Neural progenitor cell (in vitro differentiated cells): ENCODE data around the gene ANKRD7. TPM values are rescaled to one million over a fixed set of nuclear protein-coding genes. Genes with fewer than 3 reads are reported as not detected.

Source experiments
- DNase-seq: peaks from one replicate; pipeline ENCODE4 v3.0.0-alpha.2; 2016; ENCODE audit warnings: low spot score
- H2AFZ ChIP-seq: fragments of 200-600 bp; sonication (generic); replicated peaks from 2 replicates; pipeline ENCODE4 v1.6.1; 2016; ENCODE audit warnings: antibody characterized with exemption
- H3F3A ChIP-seq: fragments of 200-600 bp; sonication (generic); 2 replicates; pipeline ENCODE4 v1.6.1; 2016; ENCODE audit warnings: antibody characterized with exemption, low read depth
- H3K27ac ChIP-seq: fragments of 200-600 bp; sonication (generic); 2 replicates; pipeline ENCODE4 v1.5.1; 2016; ENCODE audit warnings: mild to moderate bottlenecking
- H3K27me3 ChIP-seq: fragments of 200-600 bp; sonication (generic); 2 replicates; pipeline ENCODE4 v1.6.1; 2016; ENCODE audit warnings: mild to moderate bottlenecking, moderate library complexity
- H3K36me3 ChIP-seq: fragments of 200-600 bp; sonication (generic); 2 replicates; pipeline ENCODE4 v1.5.1; 2016
- H3K4me1 ChIP-seq: fragments of 200-600 bp; sonication (generic); 2 replicates; pipeline ENCODE4 v1.6.1; 2016; ENCODE audit warnings: mixed run types
- H3K4me2 ChIP-seq: fragments of 200-600 bp; sonication (generic); 2 replicates; pipeline ENCODE4 v1.6.1; 2016
- H3K4me3 ChIP-seq: fragments of 200-600 bp; sonication (generic); 2 replicates; pipeline ENCODE4 v1.5.1; 2016
- H3K79me2 ChIP-seq: fragments of 200-600 bp; sonication (generic); 2 replicates; pipeline ENCODE4 v1.6.1; 2016; ENCODE audit warnings: low read depth
- H3K9ac ChIP-seq: fragments of 200-600 bp; sonication (generic); 2 replicates; pipeline ENCODE4 v1.6.1; 2016
- H3K9me3 ChIP-seq: fragments of 200-600 bp; sonication (generic); 2 replicates; pipeline ENCODE4 v1.5.1; 2016; ENCODE audit warnings: low read depth
- H4K20me1 ChIP-seq: fragments of 200-600 bp; sonication (generic); 2 replicates; pipeline ENCODE4 v1.6.1; 2016; ENCODE audit warnings: low read depth
- H3K27ac Mint-ChIP-seq: 3 replicates; pipeline ENCODE4 v1.8.0; 2021; ENCODE audit warnings: mixed read lengths
- H3K27me3 Mint-ChIP-seq: 2 replicates; pipeline ENCODE4 v1.8.0; 2022; ENCODE audit warnings: low read depth, mild to moderate bottlenecking, inconsistent platforms, moderate library complexity, mixed read lengths; ENCODE audit not compliant: insufficient read depth
- H3K36me3 Mint-ChIP-seq: 3 replicates; pipeline ENCODE4 v1.8.0; 2021; ENCODE audit warnings: mixed read lengths
- H3K4me1 Mint-ChIP-seq: 3 replicates; pipeline ENCODE4 v1.8.0; 2021; ENCODE audit warnings: mixed read lengths
- H3K4me3 Mint-ChIP-seq: 3 replicates; pipeline ENCODE4 v1.8.0; 2021; ENCODE audit warnings: mild to moderate bottlenecking, moderate library complexity, mixed read lengths
- H3K9me3 Mint-ChIP-seq: 3 replicates; pipeline ENCODE4 v1.8.0; 2020; ENCODE audit warnings: mixed read lengths
- CTCF ChIP-seq: fragments of 200-600 bp; sonication (generic); IDR thresholded peaks from 2 replicates; pipeline ENCODE4 v1.5.1; 2017; ENCODE audit warnings: antibody characterized with exemption, mild to moderate bottlenecking
- EZH2 ChIP-seq: fragments of 200-600 bp; sonication (generic); IDR thresholded peaks from 2 replicates; pipeline ENCODE4 v1.6.1; 2017; ENCODE audit warnings: antibody characterized with exemption, mild to moderate bottlenecking, moderate library complexity
- EZH2phosphoT487 ChIP-seq: fragments of 200-600 bp; sonication (generic); IDR thresholded peaks from 2 replicates; pipeline ENCODE4 v1.6.1; 2017; ENCODE audit warnings: antibody characterized with exemption
- total RNA-seq: library from RNA; depleted of rRNA; stranded (reverse); fragments of >200 nt; gene quantifications from 2 replicates; pipeline ENCODE4 v1.2.3, GENCODE V29; 2015; ENCODE audit warnings: low replicate concordance

Gene ANKRD7
- total RNA-seq, 1 donor from 2014 or later: not detected

DNA sequence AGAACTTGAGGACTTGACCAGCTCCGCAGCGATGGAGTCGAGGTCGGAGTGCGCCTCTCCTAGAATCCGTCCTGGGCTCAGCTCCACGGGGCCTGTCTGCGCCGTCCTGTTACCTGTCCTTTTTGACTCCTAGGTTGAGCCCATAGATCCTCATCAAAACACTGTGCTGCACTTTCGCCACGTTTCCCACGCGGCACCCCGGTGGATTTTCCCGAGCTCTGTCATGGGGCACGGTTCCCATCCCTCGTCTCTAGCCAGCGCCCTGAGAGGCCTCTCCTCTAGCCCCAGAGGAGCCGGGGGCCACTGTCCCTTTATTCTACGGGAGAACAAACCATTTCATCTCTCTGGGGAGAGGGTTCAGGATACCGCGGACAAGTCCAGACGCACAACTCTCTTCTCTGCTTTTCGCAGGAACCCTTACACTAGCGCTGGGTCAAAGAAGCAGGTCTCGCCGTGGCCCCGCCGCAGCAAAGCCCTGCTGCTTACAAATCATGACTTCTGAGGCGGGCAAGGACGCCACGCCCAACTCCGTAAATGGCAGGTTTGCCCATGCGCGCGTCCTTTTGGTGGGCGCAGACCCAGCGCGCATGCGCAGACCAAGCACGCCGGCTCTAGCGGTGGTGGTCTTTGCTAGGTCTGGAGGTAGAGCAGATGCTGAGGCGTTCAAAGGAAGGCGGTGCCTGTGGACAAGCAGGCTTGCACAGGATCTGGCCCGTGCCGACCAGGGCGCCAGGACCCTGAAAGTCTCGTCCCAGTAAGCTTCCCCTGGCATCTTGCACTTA, 10.3 kb upstream of the ANKRD7 start:
- Histone ChIP-seq H3K4me3 (no peak overlapping the region), H3K79me2 (no peaks in the 10 kb centered on the region), H3K27me3 (no peaks in the 10 kb centered on the region), H3K4me2 (no peak overlapping the region), H4K20me1 (no peaks in the 10 kb centered on the region), H3K4me1 (no peaks in the 10 kb centered on the region), H3K9me3 (no peaks in the 10 kb centered on the region), H3K9ac (no peak overlapping the region), H2AFZ (no peak overlapping the region), H3K27ac (no peak overlapping the region), H3F3A (no peaks in the 10 kb centered on the region), H3K36me3 (no peaks in the 10 kb centered on the region)
- Mint-ChIP-seq H3K27ac (no peak overlapping the region), H3K36me3 (no peaks in the 10 kb centered on the region), H3K9me3 (peaks cover 2% of the 10 kb centered on the region), H3K4me1 (no peaks in the 10 kb centered on the region), H3K27me3 (no peaks in the 10 kb centered on the region), H3K4me3 (no peak overlapping the region)
- no peak for DNase-seq
- TF ChIP-seq CTCF (no peak), EZH2 (no peak), EZH2phosphoT487 (no peak)

GRCh38 chr7:118214833-118215182, 9.7 kb upstream of the ANKRD7 start:
- Histone ChIP-seq H3K4me3 (no peak overlapping the region), H2AFZ (no peak overlapping the region), H4K20me1 (no peaks in the 10 kb centered on the region), H3K4me1 (no peaks in the 10 kb centered on the region), H3K9me3 (no peaks in the 10 kb centered on the region), H3K4me2 (no peak overlapping the region), H3F3A (no peaks in the 10 kb centered on the region), H3K79me2 (no peaks in the 10 kb centered on the region), H3K9ac (no peak overlapping the region), H3K27ac (no peak overlapping the region), H3K27me3 (no peaks in the 10 kb centered on the region), H3K36me3 (no peaks in the 10 kb centered on the region)
- Mint-ChIP-seq H3K27me3 (no peaks in the 10 kb centered on the region), H3K36me3 (no peaks in the 10 kb centered on the region), H3K27ac (no peak overlapping the region), H3K9me3 (peaks cover 2% of the 10 kb centered on the region), H3K4me1 (no peaks in the 10 kb centered on the region), H3K4me3 (no peak overlapping the region)
- TF ChIP-seq CTCF (no peak), EZH2 (no peak), EZH2phosphoT487 (no peak)
- no peak for DNase-seq

DNA sequence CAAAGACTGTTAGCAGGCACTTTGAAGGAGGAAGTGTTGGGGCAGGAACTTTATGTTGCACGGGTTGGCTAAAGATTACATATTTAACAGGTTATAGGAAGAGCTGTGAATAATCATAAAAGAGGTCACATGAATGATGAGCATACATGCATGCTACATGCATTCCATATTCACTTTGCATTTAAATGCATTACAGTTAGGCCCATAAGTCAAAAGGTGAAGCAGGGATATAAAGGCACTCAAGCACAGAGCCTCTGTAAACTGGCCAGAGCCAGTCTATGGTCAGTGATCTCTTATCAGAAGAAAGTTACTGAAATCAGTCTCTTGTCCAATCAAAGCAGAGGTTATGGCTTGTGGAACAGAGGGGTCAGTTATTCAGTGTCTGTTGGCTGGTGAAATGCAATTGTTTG, 7.3 kb upstream of the ANKRD7 start:
- H3K4me1 Mint-ChIP-seq: no peaks in the 10 kb centered on the region

More for the DNA sequence above, 7.3 kb upstream of the ANKRD7 start:
- TF ChIP-seq EZH2 (no peak), EZH2phosphoT487 (no peak), CTCF (no peak)
- H3K36me3 ChIP-seq: no peaks in the 10 kb centered on the region
- Mint-ChIP-seq H3K4me3 (no peak overlapping the region), H3K9me3 (peaks cover 2% of the 10 kb centered on the region), H3K27me3 (no peaks in the 10 kb centered on the region), H3K27ac (no peak overlapping the region), H3K36me3 (no peaks in the 10 kb centered on the region)
- no peaks in the 10 kb centered on the region for H4K20me1 ChIP-seq
- no peaks in the 10 kb centered on the region for H3K4me1 ChIP-seq
- no peak overlapping the region for H3K27ac ChIP-seq
- no peak for DNase-seq
- H3K4me3 ChIP-seq: no peak overlapping the region
- H3K27me3 ChIP-seq: no peaks in the 10 kb centered on the region
- no peaks in the 10 kb centered on the region for H3K9me3 ChIP-seq
- no peak overlapping the region for H3K9ac ChIP-seq
- no peaks in the 10 kb centered on the region for H3K79me2 ChIP-seq
- no peak overlapping the region for H2AFZ ChIP-seq
- no peaks in the 10 kb centered on the region for H3F3A ChIP-seq
- no peak overlapping the region for H3K4me2 ChIP-seq
